Stromal cell of bone marrow (primary cell): ENCODE results near the gene IGFBP3.

Experiments
- DNase-seq: peaks from one replicate; pipeline ENCODE4 v3.0.0-alpha.2; 2012; ENCODE audit warnings: low read depth

The IGFBP3 gene

GRCh38 chr7:45872116-45873034 lies 48.7 kb downstream of the IGFBP3 start:
- no peak for DNase-seq

GRCh38 chr7:45869426-45869825 lies 51.6 kb downstream of the IGFBP3 start:
- no peak for DNase-seq

DNA sequence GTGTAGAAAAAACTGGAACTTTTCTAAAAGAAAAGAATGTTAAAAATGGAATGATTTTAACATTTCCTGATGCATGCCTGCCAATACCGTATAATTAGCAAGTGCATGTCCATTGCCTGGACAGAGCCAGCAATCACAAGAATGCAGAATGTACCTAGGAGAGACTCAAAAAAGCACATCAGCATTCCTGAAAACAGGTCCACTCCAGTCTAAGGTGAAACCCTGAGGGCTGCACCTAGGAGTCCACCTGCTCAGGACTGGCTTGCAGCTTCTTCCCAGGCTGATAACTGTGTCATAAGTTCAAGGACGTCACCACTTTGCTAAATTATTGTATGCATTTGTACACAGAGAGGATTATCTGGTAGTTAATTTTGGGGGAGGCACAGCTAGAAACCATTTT lies 53.6 kb downstream of the IGFBP3 start:
- DNase-seq: no peak

GRCh38 chr7:45865594-45866410 lies 55.3 kb downstream of the IGFBP3 start:
- DNase-seq: no peak

GRCh38 chr7:45863715-45864114 lies 57.4 kb downstream of the IGFBP3 start:
- DNase-seq: no peak
